ENCODE measurements around the gene GOLGA7B. TPM values are rescaled to one million over a fixed set of nuclear protein-coding genes. Genes with fewer than 3 reads are reported as not detected.
A peak's percentile ranks its signal among the peaks of the same experiment; 100 is the strongest.

Gene GOLGA7B
- total RNA-seq, 1 experiment from 2014 or later: 1.1 TPM

GRCh38 chr10:97805096-97805884, 44.4 kb upstream of the GOLGA7B start:
- no peak for DNase-seq
- Histone ChIP-seq H4K20me1 (ENCODE audit: insufficient read depth) (no peaks in the 10 kb centered on the region), H3K4me1 (replicated peaks; ENCODE audit: insufficient read depth) (peaks cover 14% of the 10 kb centered on the region), H3K27ac (no peak overlapping the region), H3K9me3 (ENCODE audit: insufficient read depth, low read depth) (no peaks in the 10 kb centered on the region), H3K4me3 (no peak overlapping the region), H3K79me2 (ENCODE audit: low read depth) (no peaks in the 10 kb centered on the region), H3F3A (ENCODE audit: insufficient read depth, low read depth) (peaks cover 12% of the 10 kb centered on the region), H3K9me2 (ENCODE audit: insufficient read depth) (no peaks in the 10 kb centered on the region), H3K36me3 (ENCODE audit: low read depth) (no peaks in the 10 kb centered on the region), H3K27me3 (ENCODE audit: insufficient read depth, low read depth) (no peaks in the 10 kb centered on the region), H3K4me2 (no peak overlapping the region), H2AFZ (no peak overlapping the region)
- CTCF ChIA-PET: no interaction called here
- TF ChIP-seq, protein P1, sequence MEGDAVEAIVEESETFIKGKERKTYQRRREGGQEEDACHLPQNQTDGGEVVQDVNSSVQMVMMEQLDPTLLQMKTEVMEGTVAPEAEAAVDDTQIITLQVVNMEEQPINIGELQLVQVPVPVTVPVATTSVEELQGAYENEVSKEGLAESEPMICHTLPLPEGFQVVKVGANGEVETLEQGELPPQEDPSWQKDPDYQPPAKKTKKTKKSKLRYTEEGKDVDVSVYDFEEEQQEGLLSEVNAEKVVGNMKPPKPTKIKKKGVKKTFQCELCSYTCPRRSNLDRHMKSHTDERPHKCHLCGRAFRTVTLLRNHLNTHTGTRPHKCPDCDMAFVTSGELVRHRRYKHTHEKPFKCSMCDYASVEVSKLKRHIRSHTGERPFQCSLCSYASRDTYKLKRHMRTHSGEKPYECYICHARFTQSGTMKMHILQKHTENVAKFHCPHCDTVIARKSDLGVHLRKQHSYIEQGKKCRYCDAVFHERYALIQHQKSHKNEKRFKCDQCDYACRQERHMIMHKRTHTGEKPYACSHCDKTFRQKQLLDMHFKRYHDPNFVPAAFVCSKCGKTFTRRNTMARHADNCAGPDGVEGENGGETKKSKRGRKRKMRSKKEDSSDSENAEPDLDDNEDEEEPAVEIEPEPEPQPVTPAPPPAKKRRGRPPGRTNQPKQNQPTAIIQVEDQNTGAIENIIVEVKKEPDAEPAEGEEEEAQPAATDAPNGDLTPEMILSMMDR (conservative IDR thresholded peaks at IDR 0.05): no peak
- TF ChIP-seq EZH2 (IDR thresholded peaks at IDR 0.05; ENCODE audit: low read depth): no peak
- POLR2A ChIA-PET (ENCODE audit: unreplicated experiment): no interaction called here
- intact Hi-C loops (cut with micrococcal nuclease; ENCODE audit: unreplicated experiment): no loop called here
- no TSS peak for BruUV-seq (replicated peaks)

GRCh38 chr10:97805949-97806348, 43.7 kb upstream of the GOLGA7B start:
- Histone ChIP-seq H4K20me1 (ENCODE audit: insufficient read depth) (no peaks in the 10 kb centered on the region), H3K36me3 (ENCODE audit: low read depth) (no peaks in the 10 kb centered on the region), H3K4me3 (no peak overlapping the region), H3K79me2 (ENCODE audit: low read depth) (no peaks in the 10 kb centered on the region), H3K27ac (no peak overlapping the region), H2AFZ (no peak overlapping the region), H3K9me3 (ENCODE audit: insufficient read depth, low read depth) (no peaks in the 10 kb centered on the region), H3K4me2 (no peak overlapping the region), H3K9me2 (ENCODE audit: insufficient read depth) (no peaks in the 10 kb centered on the region), H3K4me1 (replicated peaks; ENCODE audit: insufficient read depth) (peaks cover 19% of the 10 kb centered on the region), H3F3A (ENCODE audit: insufficient read depth, low read depth) (peaks cover 17% of the 10 kb centered on the region), H3K27me3 (ENCODE audit: insufficient read depth, low read depth) (no peaks in the 10 kb centered on the region)
- POLR2A ChIA-PET (ENCODE audit: unreplicated experiment): no interaction called here
- no TSS peak for BruUV-seq (replicated peaks)
- TF ChIP-seq EZH2 (IDR thresholded peaks at IDR 0.05; ENCODE audit: low read depth): no peak
- TF ChIP-seq, protein P1 (conservative IDR thresholded peaks at IDR 0.05): no peak
- CTCF ChIA-PET: no interaction called here
- intact Hi-C loops (cut with micrococcal nuclease; ENCODE audit: unreplicated experiment): no loop called here
- DNase-seq: no peak

GRCh38 chr10:97810446-97810845, 39.2 kb upstream of the GOLGA7B start:
- POLR2A ChIA-PET (ENCODE audit: unreplicated experiment): no interaction called here
- Histone ChIP-seq H3K4me2 (peak overlapping the region; percentile 36; the same call in 1 of the 2 replicates), H4K20me1 (ENCODE audit: insufficient read depth) (no peaks in the 10 kb centered on the region), H3K4me1 (replicated peaks; ENCODE audit: insufficient read depth) (peaks cover 51% of the 10 kb centered on the region), H3K79me2 (ENCODE audit: low read depth) (no peaks in the 10 kb centered on the region), H3K27ac (peak overlapping the region; percentile 97), H3K36me3 (ENCODE audit: low read depth) (no peaks in the 10 kb centered on the region), H3K9me2 (ENCODE audit: insufficient read depth) (no peaks in the 10 kb centered on the region), H3K4me3 (no peak overlapping the region), H3K9me3 (ENCODE audit: insufficient read depth, low read depth) (no peaks in the 10 kb centered on the region), H3K27me3 (ENCODE audit: insufficient read depth, low read depth) (no peaks in the 10 kb centered on the region), H2AFZ (no peak overlapping the region), H3F3A (ENCODE audit: insufficient read depth, low read depth) (peaks cover 39% of the 10 kb centered on the region)
- CTCF ChIA-PET: no interaction called here
- intact Hi-C loops (cut with micrococcal nuclease; ENCODE audit: unreplicated experiment): no loop called here
- DNase-seq: peak; percentile 18 to 94
- no peak for TF ChIP-seq EZH2 (IDR thresholded peaks at IDR 0.05; ENCODE audit: low read depth)
- TF ChIP-seq, protein P1 (conservative IDR thresholded peaks at IDR 0.05): no peak
- BruUV-seq (replicated peaks): no TSS peak
